Dedifferentiated amniotic fluid mesenchymal stem cell (primary cell): ENCODE results near the gene LRP8.

Experiments used
- DNase-seq: peaks from one replicate; pipeline ENCODE4 v3.0.0-alpha.2; 2016; ENCODE audit errors: extremely low spot score

LRP8 gene

GRCh38 chr1:53340660-53341520 is 13.0 kb upstream of the LRP8 start:
- no peak for DNase-seq

DNA sequence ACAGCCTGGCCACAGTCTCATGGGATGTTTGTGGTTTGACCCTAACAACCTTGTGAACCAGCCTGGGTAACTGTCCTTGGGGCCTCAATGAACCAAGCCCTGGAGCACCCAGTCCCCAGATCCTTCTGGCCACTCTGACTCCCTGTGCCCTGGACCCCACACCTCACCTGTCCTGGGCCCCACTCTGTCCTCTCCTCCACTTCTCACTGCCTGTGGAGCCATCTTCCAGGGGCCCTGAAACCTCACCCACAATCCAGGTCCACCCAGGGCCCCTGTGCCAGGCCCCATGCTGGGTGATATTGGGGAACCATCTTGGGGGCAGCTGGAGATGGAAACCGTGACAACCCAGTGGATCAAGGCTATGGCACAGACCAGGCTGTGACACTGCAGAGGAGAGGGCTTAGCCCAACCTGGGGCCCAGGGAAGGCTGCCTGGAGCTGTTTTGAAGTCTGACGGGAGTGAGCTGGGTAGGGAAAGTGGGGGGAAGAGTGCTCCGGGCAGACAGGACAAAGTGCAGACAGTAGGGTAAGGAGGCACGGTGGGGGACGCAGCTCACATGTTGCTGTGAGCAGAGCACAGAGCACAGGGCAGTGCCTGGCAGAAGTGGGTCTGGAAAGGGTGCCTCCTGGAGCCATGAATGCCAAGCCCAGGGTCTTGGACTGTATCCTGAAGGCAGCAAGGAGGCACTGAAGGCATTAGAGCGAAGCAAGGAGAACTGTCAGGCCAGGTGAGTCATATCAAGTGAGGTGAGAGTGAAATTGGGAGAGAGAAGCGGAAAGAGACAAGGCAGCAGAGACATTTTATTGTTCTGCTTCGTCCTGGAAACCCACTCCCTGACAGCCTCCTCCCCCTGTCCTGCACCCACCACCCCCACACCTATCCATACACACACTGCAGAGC is 12.1 kb upstream of the LRP8 start:
- DNase-seq = no peak

- no peak for DNase-seq
Measured at GRCh38 chr1:53338423-53338822, 10.6 kb upstream of the LRP8 start.

DNA sequence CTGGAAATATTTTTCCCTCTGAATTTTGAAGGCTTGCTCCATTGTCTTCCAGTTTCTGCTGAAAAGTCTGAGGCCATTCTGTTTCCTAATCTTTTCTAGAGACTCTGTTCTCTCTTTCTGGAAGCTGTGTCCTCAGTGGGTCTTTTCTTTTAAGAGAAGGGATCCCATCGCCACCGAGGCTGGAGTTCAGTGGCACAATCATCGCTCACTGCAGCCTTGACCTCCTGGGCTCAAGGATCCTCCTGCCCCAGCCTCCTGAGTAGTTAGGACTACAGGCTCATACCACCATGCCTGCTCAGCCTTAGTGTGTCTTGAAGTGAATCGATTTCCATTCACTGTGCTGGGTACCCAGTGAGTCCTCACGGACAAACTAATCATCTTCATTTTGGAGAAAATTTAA is 9.6 kb upstream of the LRP8 start:
- DNase-seq = no peak

DNA sequence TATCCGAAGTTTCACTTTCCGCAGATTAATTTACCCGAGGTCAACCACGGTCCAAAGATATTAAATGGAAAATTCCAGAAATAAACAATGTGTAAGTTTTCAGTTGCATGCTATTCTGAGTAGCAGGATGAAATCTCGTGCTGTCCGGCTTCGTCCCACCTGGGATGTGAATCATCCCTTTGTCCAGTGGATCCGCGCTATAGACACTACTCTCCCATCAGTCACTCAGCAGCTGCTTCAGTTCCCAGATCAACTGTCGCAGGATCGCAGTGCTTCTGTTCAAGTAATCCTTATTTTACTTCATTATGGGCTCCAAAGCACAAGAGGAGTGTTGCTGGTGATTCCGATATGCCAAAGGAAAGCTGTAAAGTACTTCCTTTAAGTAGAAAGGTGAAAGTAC is 8.3 kb upstream of the LRP8 start:
- no peak for DNase-seq

GRCh38 chr1:53335661-53336060 is 7.8 kb upstream of the LRP8 start:
- no peak for DNase-seq

- no peak for DNase-seq
Measured at GRCh38 chr1:53334781-53335180, 6.9 kb upstream of the LRP8 start.

- DNase-seq = no peak
Measured at GRCh38 chr1:53334312-53334711, 6.4 kb upstream of the LRP8 start.

DNA sequence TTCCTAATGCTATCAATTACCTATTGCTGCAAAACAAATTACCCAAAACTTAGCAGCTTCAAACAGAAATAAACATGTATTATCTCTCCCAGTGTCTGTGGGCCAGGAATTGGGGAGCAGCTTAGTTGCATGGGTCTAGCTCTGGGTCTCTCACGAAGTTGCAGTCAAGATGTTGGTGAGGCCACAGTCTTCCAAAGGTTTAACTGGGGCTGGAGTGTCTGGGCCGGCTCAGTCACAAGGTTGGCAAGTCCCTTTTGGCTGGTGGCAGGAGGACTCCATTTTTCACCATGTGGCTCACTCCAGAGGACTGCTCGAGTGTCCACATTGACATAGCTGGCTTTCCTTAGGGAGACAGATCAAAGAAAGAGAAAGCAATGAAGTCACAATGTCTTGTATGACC is 5.0 kb upstream of the LRP8 start:
- DNase-seq = no peak

- no peak for DNase-seq
Measured at GRCh38 chr1:53332186-53332564, 4.3 kb upstream of the LRP8 start.

DNA sequence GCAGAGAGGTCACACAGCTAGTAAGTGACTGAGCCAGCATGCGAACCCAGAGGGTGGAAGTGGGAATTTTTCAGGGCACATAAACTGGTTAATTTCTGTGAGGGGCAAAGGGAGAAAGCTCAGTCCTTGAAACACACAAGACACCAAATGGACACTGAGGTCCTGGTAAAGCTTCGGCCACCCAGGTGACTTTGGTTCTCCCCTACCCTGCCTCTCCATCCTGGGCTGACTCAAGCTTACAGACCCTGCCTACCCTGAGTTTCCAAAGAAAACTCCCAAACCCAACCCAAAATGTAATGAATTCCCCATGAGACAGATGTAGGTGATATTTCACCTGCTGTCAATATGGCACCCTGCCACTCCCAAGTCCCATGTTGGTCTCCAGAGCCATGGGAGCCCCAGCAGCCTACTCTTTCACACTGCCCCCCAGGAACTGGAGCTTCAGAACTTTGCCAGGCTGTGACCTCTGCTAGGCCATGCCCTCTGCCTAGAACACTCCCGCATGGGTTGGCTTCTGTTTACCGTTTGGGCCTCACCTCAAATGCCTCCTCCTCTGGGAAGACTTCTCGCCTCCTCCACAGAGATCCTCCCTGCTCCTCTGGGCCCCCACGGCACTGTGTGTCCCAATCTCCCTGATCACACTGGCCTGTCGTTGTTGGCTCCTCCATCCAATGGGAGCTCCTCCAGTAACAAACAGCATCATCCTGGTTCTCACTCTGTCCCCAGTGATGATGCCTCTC is 3.7 kb upstream of the LRP8 start:
- DNase-seq = no peak

- DNase-seq = no peak
Measured at GRCh38 chr1:53330819-53331218, 2.9 kb upstream of the LRP8 start.

DNA sequence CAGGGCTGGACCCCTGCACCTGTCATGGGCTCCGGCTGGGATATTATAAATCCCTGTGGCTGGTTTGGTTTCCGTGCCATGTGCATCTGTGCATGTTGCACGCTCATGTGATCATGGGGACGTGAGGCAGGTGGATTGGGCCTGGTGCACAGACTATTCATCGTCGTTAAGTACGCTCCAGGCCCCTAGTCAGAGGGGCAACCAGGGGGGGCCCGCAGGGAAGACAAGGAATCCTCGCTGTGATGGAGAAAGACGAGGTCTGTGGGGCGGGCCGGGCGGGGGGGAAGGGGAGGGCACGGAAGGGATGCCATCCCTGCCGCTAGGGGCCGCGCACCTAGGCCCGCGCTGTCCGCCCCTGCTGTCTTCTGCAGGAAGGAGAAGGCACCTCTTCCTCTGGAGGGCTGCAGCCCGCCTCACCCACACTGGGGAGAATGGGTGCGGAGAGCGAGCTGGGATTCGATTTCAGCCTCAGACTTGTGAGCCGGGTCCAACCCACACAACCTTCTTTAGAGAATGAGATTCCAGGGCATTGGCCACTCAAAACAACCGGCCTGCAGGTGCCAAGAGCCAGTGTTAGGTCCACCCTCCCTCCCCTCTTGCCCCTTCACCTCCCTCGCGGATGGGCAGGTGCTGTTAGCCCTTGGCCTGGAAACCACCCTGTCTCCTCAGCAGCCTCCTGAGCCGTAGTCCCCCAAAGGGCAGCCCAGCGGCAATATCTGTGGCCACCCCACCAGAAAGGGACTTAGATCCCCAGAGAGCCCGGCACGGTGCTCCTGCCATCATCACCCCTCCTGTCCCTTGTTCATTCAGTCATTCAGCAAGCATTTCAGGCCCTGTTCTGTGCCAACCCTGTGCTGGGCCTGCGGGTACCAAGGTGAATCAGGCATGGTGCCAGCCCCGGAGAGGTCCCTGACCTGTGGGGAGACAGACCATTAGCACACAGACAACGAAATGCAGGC is 950 bp upstream of the LRP8 start:
- DNase-seq = no peak

GRCh38 chr1:53327182-53327913 is 522 bp downstream of the LRP8 start:
- DNase-seq = no peak

GRCh38 chr1:53326598-53327181 is 1.2 kb downstream of the LRP8 start:
- no peak for DNase-seq

DNA sequence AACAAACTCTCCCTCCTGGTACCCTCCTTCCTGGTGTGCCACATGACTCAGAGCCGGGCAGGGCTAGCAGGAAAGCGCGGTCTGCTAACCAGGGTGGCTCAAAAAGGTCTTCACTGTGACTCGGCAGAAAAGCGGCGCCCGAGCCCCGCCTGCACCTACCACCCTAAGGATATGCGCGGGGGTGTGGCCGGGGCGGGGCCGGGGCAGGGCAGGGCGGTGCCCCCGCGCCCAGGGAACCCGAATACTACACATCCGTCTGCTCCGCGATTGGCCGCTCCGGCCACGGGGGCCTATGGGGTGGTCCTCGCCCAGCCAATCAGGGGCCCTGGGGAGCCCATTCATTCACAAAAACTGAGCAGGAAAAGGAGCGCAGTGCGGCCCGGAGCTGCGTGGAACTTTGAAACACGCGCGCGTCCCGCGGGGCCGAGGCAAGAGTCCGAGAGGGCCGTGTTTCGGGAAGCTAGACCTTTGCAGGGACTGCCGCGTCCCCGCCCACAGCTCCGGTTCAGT is 1.7 kb downstream of the LRP8 start:
- peak; percentile 44 for DNase-seq

- no peak for DNase-seq
Measured at GRCh38 chr1:53325326-53326087, 2.4 kb downstream of the LRP8 start.

GRCh38 chr1:53324728-53325297 is 3.1 kb downstream of the LRP8 start:
- DNase-seq = no peak

DNA sequence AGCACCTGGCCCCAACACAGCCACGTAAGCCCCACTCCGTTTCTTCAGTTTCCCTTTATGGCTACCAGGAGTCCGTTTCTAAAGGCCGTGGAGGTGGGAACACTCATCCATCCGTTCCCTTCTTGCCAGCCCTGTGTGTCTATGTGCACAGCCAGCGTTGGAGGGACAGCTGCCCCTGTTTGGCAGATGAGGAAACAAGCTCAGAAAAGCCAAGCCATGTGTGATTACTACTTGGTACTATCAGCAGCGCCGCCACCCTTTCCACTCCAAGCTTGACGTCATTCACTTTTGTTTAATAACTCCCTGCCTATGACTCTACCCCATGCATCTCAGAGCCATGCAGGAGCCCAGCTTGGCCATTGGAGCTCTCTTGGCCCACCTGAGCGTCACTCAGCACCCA is 3.5 kb downstream of the LRP8 start:
- no peak for DNase-seq
